Measurements from ENCODE around the gene PPAT. TPM values are rescaled to one million over a fixed set of nuclear protein-coding genes. Genes with fewer than 3 reads are reported as not detected.

PPAT gene
- total RNA-seq, result 13.3 TPM

DNA sequence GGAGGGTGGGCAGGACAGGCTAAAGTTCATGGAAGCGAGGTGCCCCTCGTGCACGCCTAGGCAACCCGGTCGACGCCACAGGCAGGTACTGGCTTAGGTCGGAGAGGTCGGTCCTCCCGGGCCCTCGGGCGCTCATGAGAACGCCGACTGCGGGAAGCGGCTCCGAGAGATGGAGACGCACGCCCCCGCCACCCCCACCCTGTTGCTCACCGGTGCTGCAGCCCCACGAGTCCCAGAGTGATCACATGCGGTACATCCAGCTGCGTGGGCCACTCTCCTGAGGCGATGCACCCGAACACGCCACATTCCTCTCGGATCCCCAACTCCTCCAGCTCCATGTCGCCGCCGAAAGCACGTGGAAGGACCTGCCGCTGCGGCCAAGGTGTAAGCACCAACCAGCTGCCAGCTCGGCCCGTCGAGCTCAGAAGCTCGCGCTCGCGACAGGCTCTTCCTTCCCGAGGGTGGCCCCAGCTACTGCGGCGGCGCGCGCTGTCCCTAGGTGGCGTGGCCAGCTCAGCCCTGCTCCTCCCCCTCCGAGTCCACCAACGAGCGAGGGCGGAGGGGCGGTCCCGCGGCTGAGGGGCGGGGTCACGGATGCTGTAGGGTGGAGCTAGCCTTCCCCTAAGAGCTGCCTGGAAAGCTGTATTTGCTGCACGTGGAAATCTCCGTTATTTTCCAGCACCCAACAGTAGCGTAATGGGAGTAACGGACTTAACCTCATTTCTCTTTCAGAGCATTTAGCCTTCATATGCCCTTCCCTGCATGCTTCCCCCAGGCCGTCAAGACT, at the start of gene PPAT:
TSS of gene PPAT (minus strand) at position 476 of the 787 bp plus-strand sequence. CDS start at position 338, 138 bp downstream.

GRCh38 chr4:56467284-56468096, 32.1 kb upstream of the PPAT start, which contains the start of gene SRP72:
SRP72 (plus strand) TSS chr4:56467617; CDS start chr4:56467636, 19 bp downstream.

GRCh38 chr4:56387023-56388001, 48.1 kb downstream of the PPAT start, which contains the start of gene AASDH:
AASDH (minus strand) TSS chr4:56387491; CDS start chr4:56384299, 3,192 bp downstream.

Other genes starting within 250 kb of the PPAT start
- gene AASDH, start 48.1 kb downstream of the PPAT start, total RNA-seq, result 18.9 TPM
- gene PAICS, start 645 bp upstream of the PPAT start, total RNA-seq, result 31.8 TPM
- 48.6 TPM for gene SRP72, start 32.0 kb upstream of the PPAT start, total RNA-seq
- 0.41 TPM for gene ARL9, start 70.2 kb upstream of the PPAT start, total RNA-seq
- gene HOPX, start 245.7 kb upstream of the PPAT start, total RNA-seq, result 25.7 TPM